ENCODE results near the gene KRTAP2-2.

The KRTAP2-2 gene

GRCh38 chr17:41020336-41020735 lies 34.7 kb downstream of the KRTAP2-2 start:
- DNase-seq, result no peak

GRCh38 chr17:41019415-41019814 lies 35.6 kb downstream of the KRTAP2-2 start:
- DNase-seq, result no peak

GRCh38 chr17:41018541-41018940 lies 36.5 kb downstream of the KRTAP2-2 start:
- DNase-seq, result no peak

GRCh38 chr17:41016578-41017215 lies 38.3 kb downstream of the KRTAP2-2 start:
- DNase-seq, result no peak

- DNase-seq, result no peak
Measured at GRCh38 chr17:41015454-41015853, 39.6 kb downstream of the KRTAP2-2 start.

GRCh38 chr17:41013606-41014005 lies 41.4 kb downstream of the KRTAP2-2 start:
- DNase-seq, result no peak

- DNase-seq, result no peak
Measured at GRCh38 chr17:41013181-41013580, 41.8 kb downstream of the KRTAP2-2 start.

GRCh38 chr17:41012326-41013120 lies 42.5 kb downstream of the KRTAP2-2 start:
- no peak for DNase-seq

- no peak for DNase-seq
Measured at GRCh38 chr17:41010441-41010840, 44.6 kb downstream of the KRTAP2-2 start.

GRCh38 chr17:41009936-41010335 lies 45.1 kb downstream of the KRTAP2-2 start:
- DNase-seq, result no peak

GRCh38 chr17:41009301-41009760 lies 45.7 kb downstream of the KRTAP2-2 start:
- DNase-seq, result no peak

- no peak for DNase-seq
Measured at GRCh38 chr17:41008811-41009210, 46.2 kb downstream of the KRTAP2-2 start, which contains the start of gene KRTAP3-1. TSS of gene KRTAP3-1 (minus strand) at chr17:41009128. CDS start at chr17:41009074, 54 bp downstream.

Data from NCI-H524 (cell line).